HG02870 (cell line): ENCODE results near the gene GADD45A.
A peak's percentile ranks its signal among the peaks of the same experiment; 100 is the strongest.
"Not testable (repeated sequence)": the region's sequence is repeated elsewhere in the genome, so short reads cannot be mapped to it uniquely, and the experiment has no call there.

Source experiments
- ATAC-seq: cut with Tn5 transposase; IDR thresholded peaks from one replicate; pipeline ENCODE4 v1.9.1; 2021; ENCODE audit warnings: mild to moderate bottlenecking, moderate library complexity; ENCODE audit not compliant: unreplicated experiment

GADD45A gene

GRCh38 chr1:67717876-67718275, 32.9 kb downstream of the GADD45A start:
- no peak for ATAC-seq

- ATAC-seq: no peak
These were observed 34.6 kb downstream of the GADD45A start for GRCh38 chr1:67719329-67720196.

GRCh38 chr1:67721112-67721511, 36.1 kb downstream of the GADD45A start:
- no peak for ATAC-seq

GRCh38 chr1:67721650-67722291, 36.8 kb downstream of the GADD45A start:
- ATAC-seq: no peak

- no peak for ATAC-seq
These were observed 37.4 kb downstream of the GADD45A start for GRCh38 chr1:67722292-67722944.

GRCh38 chr1:67723126-67723525, 38.1 kb downstream of the GADD45A start:
- no peak for ATAC-seq

- peak; percentile 86 for ATAC-seq
These were observed 38.6 kb downstream of the GADD45A start for GRCh38 chr1:67723620-67724019.

- no peak for ATAC-seq
These were observed 40.0 kb downstream of the GADD45A start for GRCh38 chr1:67724928-67725560.

GRCh38 chr1:67726224-67726623, 41.2 kb downstream of the GADD45A start:
- no peak for ATAC-seq

GRCh38 chr1:67729872-67730271, 44.9 kb downstream of the GADD45A start:
- ATAC-seq: peak; percentile 35

- not testable (repeated sequence) for ATAC-seq
These were observed 45.3 kb downstream of the GADD45A start for GRCh38 chr1:67730312-67730711.

- no peak for ATAC-seq
These were observed 46.3 kb downstream of the GADD45A start for GRCh38 chr1:67731322-67731721.

GRCh38 chr1:67732750-67733151, 47.8 kb downstream of the GADD45A start:
- peak; percentile 34 for ATAC-seq

GRCh38 chr1:67733681-67734322, 48.8 kb downstream of the GADD45A start:
- no peak for ATAC-seq

- ATAC-seq: no peak
These were observed 49.3 kb downstream of the GADD45A start for GRCh38 chr1:67734323-67734690.

GRCh38 chr1:67735206-67735605, 50.2 kb downstream of the GADD45A start:
- no peak for ATAC-seq

- peak; percentile 92 for ATAC-seq
These were observed 51.0 kb downstream of the GADD45A start for GRCh38 chr1:67735806-67736627.

GRCh38 chr1:67736750-67737149, 51.7 kb downstream of the GADD45A start:
- no peak for ATAC-seq

- ATAC-seq: no peak
These were observed 52.9 kb downstream of the GADD45A start for GRCh38 chr1:67737875-67738274.
